ENCODE data around the gene CTNND2. TPM values are rescaled to one million over a fixed set of nuclear protein-coding genes. Genes with fewer than 3 reads are reported as not detected.

Gene CTNND2
- total RNA-seq, 1 experiment from 2014 or later, result 7.0 TPM

DNA sequence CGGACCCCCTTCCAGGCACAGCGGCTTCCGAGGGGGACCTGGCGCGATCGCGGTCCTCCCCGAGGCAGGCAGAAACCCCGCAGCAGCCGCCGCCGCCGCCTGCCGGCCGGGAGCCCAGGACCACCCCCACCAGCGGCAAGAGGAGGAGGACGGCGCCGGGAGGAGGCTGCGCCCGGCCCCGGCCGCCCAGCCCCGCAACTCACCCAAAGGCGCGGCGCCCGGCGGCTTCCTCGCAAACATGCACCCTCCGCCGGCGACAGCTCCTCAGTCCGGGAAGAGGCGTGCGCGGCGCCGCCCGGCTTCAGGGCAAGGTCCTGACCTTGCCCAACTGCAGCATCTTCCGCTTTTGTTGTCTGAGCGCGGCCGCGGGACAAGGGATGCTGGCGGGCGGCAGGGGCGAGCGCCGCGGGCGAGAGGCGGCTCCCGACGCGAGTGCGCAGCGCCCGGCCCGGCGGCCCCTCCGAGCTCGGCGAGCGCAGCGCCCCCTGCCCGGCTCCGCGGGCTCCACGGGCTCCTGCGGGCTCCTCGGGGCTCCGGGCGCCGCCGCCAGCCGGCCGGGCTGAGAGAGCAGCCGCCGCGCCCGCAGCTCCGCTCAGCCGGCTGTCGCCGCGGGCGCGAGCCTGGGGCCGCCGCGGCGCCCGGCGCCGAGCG, 507 bp downstream of the CTNND2 start:
- peaks cover 11% of the 10 kb centered on the region for H3K23me2 ChIP-seq (ENCODE audit: insufficient read length, low read depth, low read length, poor library complexity, severe bottlenecking)
- Mint-ChIP-seq H3K9me3 (no peaks in the 10 kb centered on the region), H3K4me3 (peak overlapping the region; percentile 71 to 80), H3K36me3 (ENCODE audit: insufficient read depth in 1 of 3, low read depth in 3 of 3) (no peaks in the 10 kb centered on the region), H3K27me3 (ENCODE audit: low read depth) (peaks cover 54% of the 10 kb centered on the region), H3K4me1 (peaks cover 30% of the 10 kb centered on the region in 2 experiments), H3K27ac (no peak overlapping the region)
- no peak overlapping the region for H3K56ac ChIP-seq (ENCODE audit: insufficient read length, low read depth, low read length)
- DNase-seq, result peak; percentile 45
- H2BK20ac ChIP-seq (ENCODE audit: low read depth, low read length, poor library complexity, severe bottlenecking), result no peak overlapping the region
- no peak overlapping the region for H2BK5ac ChIP-seq (ENCODE audit: insufficient read length, low read length)
- no peaks in the 10 kb centered on the region for H3K79me2 ChIP-seq (ENCODE audit: insufficient read depth, low read length)
- H3K79me1 ChIP-seq (ENCODE audit: insufficient read depth, low read depth, low read length, poor library complexity, severe bottlenecking), result no peaks in the 10 kb centered on the region
- peak; percentile 33; the same call in 2 of the 3 replicates for TF ChIP-seq CTCF (conservative IDR thresholded peaks at IDR 0.05)
- peaks cover 13% of the 10 kb centered on the region; the same call in 1 of the 2 replicates for H3K27me3 ChIP-seq (ENCODE audit: insufficient read depth, low read length)
- peak overlapping the region; percentile 82 for H3K4me2 ChIP-seq (ENCODE audit: insufficient read depth, insufficient read length, low read length)
- H4K8ac ChIP-seq (replicated peaks; ENCODE audit: insufficient read length, low read depth, low read length), result no peak overlapping the region
- no CpG with 5 or more reads among the region's 97 CpGs for WGBS (ENCODE audit: extremely low coverage, insufficient read length, low lambda C conversion rate)
- H3K23ac ChIP-seq (ENCODE audit: insufficient read length, low read depth, low read length), result no peak overlapping the region
- no peaks in the 10 kb centered on the region for H3K9me3 ChIP-seq (ENCODE audit: control insufficient read depth, low read depth, low read length)
- H2BK15ac ChIP-seq (ENCODE audit: low read depth, low read length), result no peak overlapping the region
- H4K5ac ChIP-seq (ENCODE audit: insufficient read length, low read depth, low read length), result no peak overlapping the region
- peak overlapping the region; percentile 65; the same call in 1 of the 2 replicates for H3K14ac ChIP-seq (ENCODE audit: insufficient read depth, low read length)
- H2BK12ac ChIP-seq (ENCODE audit: insufficient read length, low read depth, low read length), result no peak overlapping the region
- no peak overlapping the region for H2AFZ ChIP-seq (ENCODE audit: low read length)
- H3K4me1 ChIP-seq (ENCODE audit: insufficient read depth, low read length), result no peaks in the 10 kb centered on the region
- H3K27ac ChIP-seq (ENCODE audit: insufficient read length, low read depth, low read length), result no peak overlapping the region
- H3K9ac ChIP-seq (ENCODE audit: extremely low read depth, insufficient read length, low read length), result no peak overlapping the region
- H4K20me1 ChIP-seq (ENCODE audit: control insufficient read depth, insufficient read depth, insufficient read length), result no peaks in the 10 kb centered on the region
- H3T11ph ChIP-seq (ENCODE audit: low read length), result no peak overlapping the region
- H4K91ac ChIP-seq (ENCODE audit: insufficient read length, low read depth, low read length), result no peak overlapping the region
- H3K4ac ChIP-seq (ENCODE audit: low read depth, low read length), result no peak overlapping the region
- H2BK120ac ChIP-seq (ENCODE audit: low read depth, low read length, poor library complexity, severe bottlenecking), result no peak overlapping the region
- H2AK5ac ChIP-seq (ENCODE audit: insufficient read length, low read length), result no peak overlapping the region
- H3K18ac ChIP-seq (ENCODE audit: insufficient read length, low read depth, low read length), result no peak overlapping the region
